Activated CD4-positive, alpha-beta T cell treated with anti-CD3 and anti-CD28 coated beads for 24 hours (primary cell): Measurements from ENCODE around the gene SERPINA3.
"Not testable (repeated sequence)": the region's sequence is repeated elsewhere in the genome, so short reads cannot be mapped to it uniquely, and the experiment has no call there.

Experiments used
- DNase-seq, 2 donors: peaks; one replicate each; pipeline ENCODE4 v3.0.0-alpha.2; 2020; ENCODE audit warnings: low read depth in 2 of 2

Gene SERPINA3

DNA sequence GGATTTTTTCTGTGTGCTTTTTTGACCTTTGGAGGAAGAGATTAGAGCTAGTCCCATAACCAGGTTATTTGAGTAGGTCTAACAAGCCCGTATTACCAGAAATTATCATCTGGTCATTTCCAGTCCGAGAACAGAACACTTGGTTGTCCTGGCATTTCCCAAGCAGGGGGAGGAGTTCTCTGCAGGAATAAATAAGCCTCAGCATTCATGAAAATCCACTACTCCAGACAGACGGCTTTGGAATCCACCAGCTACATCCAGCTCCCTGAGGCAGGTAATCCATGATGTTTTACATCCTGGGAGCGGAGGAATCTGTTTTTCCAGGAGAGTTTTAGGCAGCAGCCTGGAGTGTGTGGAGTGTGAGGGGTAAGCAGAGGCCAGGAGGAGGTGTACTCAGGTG lies at the start of gene SERPINA3:
Gene SERPINA3, plus strand, starts transcription at position 218 of the 400 bp plus-strand sequence. CDS start 2,051 bp downstream, outside the sequence.
- no peak for DNase-seq

GRCh38 chr14:94562941-94563883 lies 49.0 kb upstream of the SERPINA3 start:
- DNase-seq, result no peak

- DNase-seq, result no peak
Measured at GRCh38 chr14:94564381-94564780, 47.8 kb upstream of the SERPINA3 start.

DNA sequence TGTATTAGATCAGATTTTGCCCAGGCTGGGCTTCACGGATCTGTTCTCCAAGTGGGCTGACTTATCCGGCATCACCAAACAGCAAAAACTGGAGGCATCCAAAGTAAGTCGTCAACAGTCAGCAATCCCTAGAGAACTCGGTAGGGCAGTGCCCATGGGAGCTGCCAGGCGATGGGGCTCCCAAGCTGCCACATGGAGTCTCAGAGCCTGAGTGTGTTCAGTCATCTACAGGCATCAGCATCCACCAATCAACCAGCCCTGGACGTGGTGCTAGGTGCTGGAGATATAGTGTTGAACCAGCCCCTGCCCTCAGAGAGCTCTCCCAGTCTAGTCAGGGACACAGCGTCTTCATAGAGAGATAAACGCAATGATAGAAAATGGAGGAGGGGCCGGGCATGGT lies 44.0 kb upstream of the SERPINA3 start:
- DNase-seq, result no peak

GRCh38 chr14:94569381-94570001 lies 42.7 kb upstream of the SERPINA3 start:
- DNase-seq, result no peak

- DNase-seq, result no peak
Measured at GRCh38 chr14:94570002-94570400, 42.2 kb upstream of the SERPINA3 start.

- no peak for DNase-seq
Measured at GRCh38 chr14:94570440-94570839, 41.8 kb upstream of the SERPINA3 start.

DNA sequence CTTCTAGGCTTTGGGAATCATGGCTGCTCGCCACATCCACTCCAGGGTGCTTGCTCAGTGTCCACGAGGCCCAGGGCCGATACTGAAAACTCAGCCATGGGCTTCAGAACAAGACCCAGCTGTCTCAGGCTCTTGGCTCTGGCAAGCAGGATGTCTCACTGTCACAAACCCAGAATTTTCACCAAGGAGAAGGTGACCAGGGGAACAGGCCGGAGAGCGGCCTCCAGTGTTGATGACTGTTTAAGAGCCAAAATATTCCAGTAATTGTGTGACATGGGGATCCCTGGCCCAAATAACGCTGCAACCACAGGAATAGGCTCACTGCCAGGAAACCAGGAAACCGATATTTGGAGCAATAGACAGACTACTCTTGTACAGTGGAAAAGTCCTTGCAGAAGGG lies 40.8 kb upstream of the SERPINA3 start:
- no peak for DNase-seq

DNA sequence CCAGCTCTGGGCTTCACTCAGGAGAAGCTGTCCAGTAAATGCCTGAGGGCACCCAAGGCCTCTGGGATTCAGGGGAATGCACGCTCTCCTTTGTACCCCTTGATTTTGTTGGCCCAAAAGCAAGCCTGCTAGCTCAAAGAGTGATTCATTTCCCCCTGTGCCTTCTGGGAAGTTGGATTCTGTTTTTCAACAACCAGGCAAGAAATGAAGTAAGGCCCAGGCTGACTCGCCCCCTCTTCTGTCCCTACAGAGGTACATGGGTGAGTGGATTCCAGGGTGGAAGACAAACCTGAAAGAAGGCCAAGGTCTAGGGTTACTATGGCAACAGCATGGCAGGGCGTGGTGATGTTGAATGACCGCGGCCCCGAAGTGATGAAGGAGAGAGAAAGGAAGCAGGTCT lies 40.2 kb upstream of the SERPINA3 start:
- no peak for DNase-seq

- no peak for DNase-seq
Measured at GRCh38 chr14:94572637-94573303, 39.4 kb upstream of the SERPINA3 start.

GRCh38 chr14:94573475-94574277 lies 38.5 kb upstream of the SERPINA3 start:
- no peak for DNase-seq

DNA sequence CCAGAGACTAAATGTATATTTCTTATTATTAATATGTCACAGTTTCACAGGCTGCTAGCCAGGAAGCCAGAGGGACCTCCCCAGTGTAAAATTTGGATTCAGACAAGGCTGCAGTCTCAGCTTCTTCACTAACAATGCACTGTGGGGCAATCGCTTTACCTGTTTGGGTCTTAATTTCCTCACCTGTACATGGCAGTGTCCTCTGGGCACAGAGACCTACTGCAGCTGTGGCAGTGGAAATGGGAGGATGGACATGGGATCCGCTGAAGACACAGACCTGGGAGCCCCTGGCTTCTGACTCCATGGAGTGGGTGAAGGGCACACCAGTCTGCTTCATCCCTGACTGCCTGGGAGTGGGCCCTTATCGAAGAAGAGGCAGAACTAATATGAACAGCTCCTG lies 37.9 kb upstream of the SERPINA3 start:
- DNase-seq, result no peak

- DNase-seq, result no peak
Measured at GRCh38 chr14:94575730-94576585, 36.2 kb upstream of the SERPINA3 start.

DNA sequence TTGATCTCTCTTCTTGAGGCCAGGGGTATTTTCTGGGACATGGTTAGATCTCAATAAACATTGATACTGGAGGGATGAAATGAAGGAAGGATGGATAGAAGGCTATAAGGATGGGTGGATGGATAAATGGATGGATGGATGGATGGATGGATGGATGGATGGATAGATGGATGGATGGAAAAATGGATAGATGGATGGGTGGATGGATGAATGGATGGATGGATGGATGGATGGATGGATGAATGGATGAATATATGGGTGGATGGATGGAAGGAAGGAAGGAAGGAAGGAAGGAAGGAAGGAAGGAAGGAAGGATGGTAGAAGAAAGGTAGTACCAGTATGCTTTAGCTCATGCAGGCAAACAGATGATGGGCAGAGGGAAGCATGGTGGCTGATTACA lies 34.7 kb upstream of the SERPINA3 start:
- DNase-seq, result not testable (repeated sequence)

DNA sequence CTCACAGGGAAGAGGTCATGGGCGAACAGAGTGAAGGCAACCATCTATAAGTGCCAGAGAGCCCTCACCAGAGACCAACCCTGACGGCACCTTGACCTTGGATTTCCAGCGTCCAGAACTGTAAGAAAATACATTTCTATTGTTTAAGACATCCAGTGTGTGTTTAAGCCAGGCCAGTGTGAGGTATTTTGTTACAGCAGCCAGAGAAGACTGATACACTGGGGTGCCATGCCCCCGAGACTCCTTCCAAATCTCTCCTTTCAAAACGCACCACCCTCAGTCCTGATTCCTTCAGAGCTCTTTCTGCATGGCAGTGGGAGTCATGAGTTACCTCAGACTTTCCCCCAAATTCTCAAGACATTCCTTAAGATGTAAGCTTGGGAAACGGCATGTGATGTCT lies 33.5 kb upstream of the SERPINA3 start:
- no peak for DNase-seq

DNA sequence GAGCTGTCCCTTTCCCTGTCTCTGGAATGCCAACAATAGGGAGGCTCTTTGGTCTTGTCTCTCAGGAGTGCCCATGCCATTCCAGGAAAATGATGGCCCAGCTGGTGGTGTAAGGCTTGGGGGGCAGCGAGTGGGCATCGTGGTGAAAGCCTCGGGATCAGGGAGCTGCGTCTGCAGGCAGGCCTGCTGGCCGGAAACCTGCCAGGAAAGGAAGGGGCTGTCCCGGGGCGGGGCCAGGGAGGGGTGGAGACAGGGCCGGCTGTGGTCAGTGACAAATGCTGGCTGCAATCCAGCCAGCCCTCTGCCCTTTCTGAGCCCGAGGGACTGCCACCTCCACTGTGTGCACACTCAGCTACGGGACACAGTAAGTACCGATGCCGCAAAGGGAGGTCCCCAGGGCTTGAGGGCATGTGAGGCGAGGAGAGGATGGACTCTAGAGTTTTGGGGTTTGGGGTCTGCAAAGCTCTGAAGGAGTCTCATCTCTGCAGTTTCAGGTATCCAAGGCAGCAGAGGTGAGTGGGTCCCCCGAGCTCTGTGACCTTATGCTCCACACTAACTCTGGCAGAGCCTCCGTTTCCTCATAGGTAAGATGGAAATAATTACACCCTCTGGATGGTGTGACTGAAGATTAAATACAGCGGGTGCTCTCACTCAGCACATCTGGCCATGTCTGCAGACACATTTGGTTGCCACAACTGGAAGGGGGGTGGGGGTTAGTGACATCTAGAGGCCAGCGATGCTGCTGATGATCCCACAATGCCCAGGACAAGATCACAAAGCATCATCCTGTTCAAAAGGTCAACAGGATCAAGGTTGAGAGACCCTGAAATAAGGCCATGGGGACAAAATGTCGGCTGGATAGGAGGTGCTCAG lies 30.8 kb upstream of the SERPINA3 start, which contains the start of gene SERPINA5:
Gene SERPINA5, plus strand, starts transcription at position 300 of the 873 bp plus-strand sequence. CDS start 5,937 bp downstream, outside the sequence.
- no peak for DNase-seq

DNA sequence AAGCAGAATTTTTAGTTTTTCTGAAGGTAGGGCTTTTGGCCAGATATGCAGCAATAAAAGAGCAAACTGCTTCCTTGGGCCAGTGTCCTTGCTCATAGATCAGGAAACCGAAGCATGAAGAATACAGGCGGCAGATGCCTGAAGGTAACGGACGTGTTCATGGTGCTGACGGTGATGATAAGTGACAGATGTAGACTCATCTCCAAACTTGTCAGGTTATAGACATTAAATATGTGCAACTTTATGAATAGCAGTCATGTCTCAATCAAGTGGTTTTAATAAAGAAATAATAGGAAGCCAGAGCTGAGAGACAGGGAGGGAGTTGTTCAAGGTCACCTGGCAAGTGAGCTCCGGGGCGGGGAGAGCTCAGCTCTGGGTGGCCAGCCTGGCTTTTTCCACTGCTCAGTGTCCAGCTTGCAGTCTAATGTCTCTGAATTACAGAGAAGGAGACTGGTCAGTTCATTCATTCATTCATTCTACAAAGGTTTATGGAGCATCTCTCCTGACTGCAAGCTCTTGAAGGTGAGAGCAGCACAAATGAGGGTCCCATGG lies 29.9 kb upstream of the SERPINA3 start:
- DNase-seq, result no peak

- DNase-seq, result no peak
Measured at GRCh38 chr14:94582851-94583250, 29.3 kb upstream of the SERPINA3 start.

DNA sequence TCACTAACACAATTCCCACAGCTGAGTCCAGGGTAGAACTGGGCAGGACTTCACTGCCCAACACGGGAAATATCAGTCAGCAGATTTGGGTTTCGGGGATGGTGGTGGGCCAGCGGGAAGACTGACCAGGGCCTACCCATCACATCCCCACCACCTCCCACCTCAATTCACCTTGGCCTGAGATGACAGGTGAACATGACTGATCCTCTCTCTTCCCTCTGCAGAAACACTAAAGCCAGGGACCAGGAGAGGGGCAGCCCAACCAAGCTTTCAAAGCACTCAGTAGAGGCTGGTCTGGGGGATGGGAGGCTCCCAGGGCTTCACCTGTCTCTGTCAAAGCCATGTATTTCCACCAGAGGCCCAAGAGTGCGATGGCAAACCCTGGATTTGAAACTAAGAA lies 28.6 kb upstream of the SERPINA3 start:
- no peak for DNase-seq
